Stomach smooth muscle (tissue), 2 donors: ENCODE data around the gene KLHL26.

ENCODE experiments used
- H3K27ac ChIP-seq: one replicate; pipeline ENCODE4 v1.7.0; 2013; ENCODE audit warnings: mild to moderate bottlenecking, low read length, inconsistent platforms
- H3K27me3 ChIP-seq, 2 donors: one replicate each; pipeline ENCODE4 v1.7.0; 2013; ENCODE audit warnings: low read length in 2 of 2; ENCODE audit not compliant: insufficient read depth in 2 of 2, control insufficient read depth in 1 of 2
- H3K36me3 ChIP-seq, 2 donors: one replicate each; pipeline ENCODE4 v1.7.0; 2013; ENCODE audit warnings: low read length in 2 of 2; ENCODE audit not compliant: control insufficient read depth in 2 of 2, insufficient read depth in 2 of 2
- H3K4me1 ChIP-seq: one replicate; pipeline ENCODE4 v1.7.0; 2013; ENCODE audit warnings: low read length; ENCODE audit not compliant: control insufficient read depth, insufficient read depth
- H3K4me3 ChIP-seq, 2 donors: one replicate each; pipeline ENCODE4 v1.7.0; 2013; ENCODE audit warnings: low read length in 2 of 2
- H3K9ac ChIP-seq, 2 donors: one replicate each; pipeline ENCODE4 v1.7.0; 2013; ENCODE audit warnings: low read length in 2 of 2, mild to moderate bottlenecking in 1 of 2
- H3K9me3 ChIP-seq, 2 donors: one replicate each; pipeline ENCODE4 v1.7.0; 2013; ENCODE audit warnings: low read length in 2 of 2; ENCODE audit not compliant: control insufficient read depth in 2 of 2
- donor health status: healthy.
- donor health status: Pancreatic carcinoma.

Gene KLHL26

GRCh38 chr19:18697680-18698079 lies 60.9 kb downstream of the KLHL26 start:
- H3K27me3 ChIP-seq = no peaks in the 10 kb centered on the region
- H3K4me1 ChIP-seq = peaks cover 24% of the 10 kb centered on the region
- H3K4me3 ChIP-seq = no peak overlapping the region
- H3K36me3 ChIP-seq = no peaks in the 10 kb centered on the region
- no peak overlapping the region for H3K27ac ChIP-seq
- no peaks in the 10 kb centered on the region for H3K9me3 ChIP-seq
- H3K9ac ChIP-seq = no peak overlapping the region

DNA sequence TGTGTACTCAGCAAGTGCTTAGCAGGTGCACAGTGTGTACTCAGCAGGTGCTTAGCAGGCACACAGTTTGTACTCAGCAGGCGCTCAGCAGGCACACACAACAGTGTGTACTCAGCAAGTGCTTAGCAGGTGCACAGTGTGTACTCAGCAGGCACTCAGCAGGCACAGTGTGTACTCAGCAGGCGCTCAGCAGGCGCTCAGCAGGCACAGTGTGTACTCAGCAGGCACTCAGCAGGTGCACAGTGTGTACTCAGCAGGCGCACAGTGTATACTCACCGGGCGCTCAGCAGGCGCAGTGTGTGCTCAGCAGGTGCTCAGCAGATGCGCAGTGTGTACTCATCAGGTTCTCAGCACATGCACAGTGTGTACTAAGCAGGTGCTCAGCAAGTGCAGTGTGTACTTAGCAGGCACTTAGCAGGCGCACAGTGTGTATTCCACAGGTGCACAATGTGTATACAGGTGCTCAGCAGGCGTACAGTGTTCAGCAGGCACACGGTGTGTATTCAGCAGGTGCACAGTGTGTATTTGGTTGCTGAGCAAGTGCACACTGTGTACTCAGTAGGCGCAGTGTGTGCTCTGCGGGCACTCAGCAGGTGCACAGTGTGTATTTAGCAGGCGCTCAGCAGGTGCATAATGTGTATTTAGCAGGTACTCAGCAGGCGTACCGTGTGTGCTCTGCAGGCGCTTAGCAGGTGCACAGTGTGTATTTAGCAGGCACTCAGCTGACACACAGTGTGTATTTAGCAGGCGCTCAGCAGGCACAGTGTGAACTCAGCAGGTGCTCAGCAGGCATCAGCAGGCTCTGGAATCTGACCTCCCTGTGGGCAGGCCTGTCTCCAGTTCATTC lies 61.7 kb downstream of the KLHL26 start:
- Histone ChIP-seq H3K9me3 (no peaks in the 10 kb centered on the region), H3K27me3 (no peaks in the 10 kb centered on the region), H3K9ac (no peak overlapping the region), H3K4me1 (peaks cover 24% of the 10 kb centered on the region), H3K36me3 (no peaks in the 10 kb centered on the region), H3K4me3 (no peak overlapping the region), H3K27ac (no peak overlapping the region)

GRCh38 chr19:18699403-18700054 lies 62.7 kb downstream of the KLHL26 start:
- H3K9me3 ChIP-seq = no peaks in the 10 kb centered on the region
- H3K9ac ChIP-seq = no peak overlapping the region
- peaks cover 24% of the 10 kb centered on the region for H3K4me1 ChIP-seq
- H3K36me3 ChIP-seq = no peaks in the 10 kb centered on the region
- no peaks in the 10 kb centered on the region for H3K27me3 ChIP-seq
- no peak overlapping the region for H3K27ac ChIP-seq
- no peak overlapping the region for H3K4me3 ChIP-seq

- Histone ChIP-seq H3K4me1 (peaks cover 24% of the 10 kb centered on the region), H3K9ac (peak overlapping the region; percentile 62 to 64), H3K9me3 (no peaks in the 10 kb centered on the region), H3K27ac (peak overlapping the region; percentile 41), H3K4me3 (peak overlapping the region; percentile 77 to 84), H3K27me3 (no peaks in the 10 kb centered on the region), H3K36me3 (no peaks in the 10 kb centered on the region)
These were observed 63.8 kb downstream of the KLHL26 start for GRCh38 chr19:18700501-18701249.

DNA sequence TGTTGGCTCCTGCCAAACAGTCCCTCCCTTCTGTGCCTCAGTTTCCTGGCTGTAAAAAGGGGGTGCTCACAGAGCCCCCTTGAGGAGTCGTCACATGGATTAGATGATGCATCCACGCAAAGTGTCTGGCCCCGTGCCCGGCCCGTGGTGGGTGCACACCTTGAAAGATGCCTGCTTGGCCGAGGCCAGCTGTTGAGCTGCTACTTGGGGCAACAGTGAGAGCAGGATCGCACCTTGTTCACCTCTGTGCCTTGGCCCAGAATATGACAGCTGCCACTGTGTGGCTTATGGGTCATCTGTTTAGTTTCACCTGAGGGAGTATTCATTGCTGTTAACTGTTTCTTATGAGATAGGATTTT lies 64.4 kb downstream of the KLHL26 start:
- H3K4me1 ChIP-seq = peaks cover 24% of the 10 kb centered on the region
- peak overlapping the region; percentile 41 to 62 for H3K9ac ChIP-seq
- no peaks in the 10 kb centered on the region for H3K9me3 ChIP-seq
- H3K27ac ChIP-seq = peak overlapping the region; percentile 41
- peak overlapping the region; percentile 77 to 84 for H3K4me3 ChIP-seq
- H3K36me3 ChIP-seq = no peaks in the 10 kb centered on the region
- H3K27me3 ChIP-seq = no peaks in the 10 kb centered on the region

GRCh38 chr19:18704054-18704453 lies 67.2 kb downstream of the KLHL26 start:
- no peaks in the 10 kb centered on the region for H3K27me3 ChIP-seq
- no peak overlapping the region for H3K9ac ChIP-seq
- peaks cover 19% of the 10 kb centered on the region for H3K4me1 ChIP-seq
- H3K4me3 ChIP-seq = no peak overlapping the region
- no peak overlapping the region for H3K27ac ChIP-seq
- no peaks in the 10 kb centered on the region for H3K36me3 ChIP-seq
- no peaks in the 10 kb centered on the region for H3K9me3 ChIP-seq

DNA sequence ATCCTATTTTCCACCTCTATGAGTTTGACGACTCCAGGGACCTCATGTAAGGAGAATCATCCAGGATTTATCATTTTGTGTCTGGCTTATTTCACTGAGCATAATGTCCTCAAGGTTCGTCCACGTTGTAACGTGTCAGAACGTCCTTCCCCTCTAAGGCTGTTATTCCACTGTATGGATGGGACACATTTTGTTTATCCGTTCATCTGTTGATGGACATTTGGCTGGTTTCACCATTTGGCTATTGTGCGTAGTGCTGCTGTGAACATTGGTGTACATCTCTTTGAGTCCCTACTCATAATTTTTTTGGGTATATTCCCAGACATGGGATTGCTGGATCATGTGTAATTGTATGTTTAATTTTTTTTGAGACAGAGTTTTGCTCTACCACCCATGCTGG lies 68.1 kb downstream of the KLHL26 start:
- Histone ChIP-seq H3K9ac (no peak overlapping the region), H3K36me3 (no peaks in the 10 kb centered on the region), H3K4me1 (peaks cover 18% of the 10 kb centered on the region), H3K27me3 (no peaks in the 10 kb centered on the region), H3K4me3 (no peak overlapping the region), H3K9me3 (no peaks in the 10 kb centered on the region), H3K27ac (no peak overlapping the region)

- H3K36me3 ChIP-seq = no peaks in the 10 kb centered on the region
- H3K27ac ChIP-seq = no peak overlapping the region
- no peak overlapping the region for H3K9ac ChIP-seq
- peaks cover 17% of the 10 kb centered on the region for H3K4me1 ChIP-seq
- H3K27me3 ChIP-seq = no peaks in the 10 kb centered on the region
- no peak overlapping the region for H3K4me3 ChIP-seq
- H3K9me3 ChIP-seq = no peaks in the 10 kb centered on the region
These were observed 71.8 kb downstream of the KLHL26 start for GRCh38 chr19:18708452-18709231.

DNA sequence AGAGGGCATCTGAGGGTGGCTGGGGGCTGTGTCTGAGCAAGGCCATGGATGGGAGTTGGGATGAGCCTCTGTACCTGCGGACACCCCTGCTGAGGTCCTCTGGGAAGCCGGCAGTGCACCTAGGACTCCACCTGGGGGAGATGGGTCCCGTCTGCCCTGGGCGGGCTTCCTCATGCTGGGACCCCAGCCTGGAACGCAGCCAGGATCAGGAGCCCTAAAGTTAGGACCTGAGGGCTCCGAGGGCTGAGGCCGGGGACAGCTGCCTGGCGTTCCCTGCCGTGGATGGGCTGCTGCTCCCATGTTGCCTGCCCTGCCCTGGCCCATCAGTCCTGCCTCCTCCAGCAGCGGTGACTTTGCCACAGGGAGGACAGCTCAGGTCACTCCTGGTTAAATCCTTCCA lies 72.7 kb downstream of the KLHL26 start:
- Histone ChIP-seq H3K9ac (no peak overlapping the region), H3K9me3 (no peaks in the 10 kb centered on the region), H3K36me3 (no peaks in the 10 kb centered on the region), H3K27me3 (no peaks in the 10 kb centered on the region), H3K27ac (no peak overlapping the region), H3K4me3 (no peak overlapping the region), H3K4me1 (peaks cover 17% of the 10 kb centered on the region)

GRCh38 chr19:18710186-18710585 lies 73.4 kb downstream of the KLHL26 start:
- no peak overlapping the region for H3K27ac ChIP-seq
- H3K27me3 ChIP-seq = no peaks in the 10 kb centered on the region
- H3K36me3 ChIP-seq = no peaks in the 10 kb centered on the region
- H3K4me3 ChIP-seq = no peak overlapping the region
- no peaks in the 10 kb centered on the region for H3K9me3 ChIP-seq
- no peak overlapping the region for H3K9ac ChIP-seq
- H3K4me1 ChIP-seq = peaks cover 17% of the 10 kb centered on the region
